Panc1 (cell line): ENCODE results near the gene ROBO2. TPM values are rescaled to one million over a fixed set of nuclear protein-coding genes. Genes with fewer than 3 reads are reported as not detected.

Experiments used
- ATAC-seq: fragments of 200-7000 bp; cut with Tn5 transposase; 2 replicates; pipeline ENCODE4 v1.9.1; 2020; ENCODE audit warnings: mild to moderate bottlenecking, moderate library complexity
- BruUV-seq: library from RNA; stranded (reverse); fragments of 400-500 nt; replicated peaks from 2 replicates; lab custom pipeline; 2021; lab: Mats Ljungman, UMichigan
- CTCF ChIA-PET: fragments of 300-600 bp; sonication (Branson Sonifier 250); formaldehyde crosslinking; loops from one replicate; lab custom pipeline; 2022; ENCODE audit warnings: antibody characterized with exemption; lab: Charles Lee
- POLR2A ChIA-PET: fragments of 300-600 bp; sonication (Branson Sonifier 250); formaldehyde crosslinking; loops from one replicate; lab custom pipeline; 2022; ENCODE audit warnings: antibody characterized with exemption; lab: Charles Lee
- DNase-seq: peaks from one replicate; pipeline ENCODE4 v3.0.0-alpha.2; 2010; ENCODE audit warnings: low read depth, low spot score
- H3K27ac ChIP-seq: 2 replicates; pipeline ENCODE4 v1.5.1; 2011; ENCODE audit warnings: mild to moderate bottlenecking, low read length, inconsistent platforms
- H3K27me3 ChIP-seq: fragments of 200-500 bp; sonication (Bioruptor generic); 2 replicates; pipeline ENCODE4 v1.6.0; 2014; ENCODE audit warnings: low read length, inconsistent platforms; ENCODE audit not compliant: control insufficient read depth, insufficient read depth
- H3K36me3 ChIP-seq: fragments of 200-500 bp; sonication (Bioruptor generic); 2 replicates; pipeline ENCODE4 v1.5.1; 2014; ENCODE audit warnings: inconsistent platforms, mild to moderate bottlenecking, low read length, moderate library complexity; ENCODE audit not compliant: control insufficient read depth, insufficient read depth
- H3K4me1 ChIP-seq: 2 replicates; pipeline ENCODE4 v1.5.1; 2011; ENCODE audit warnings: inconsistent platforms, mild to moderate bottlenecking, low read length, moderate library complexity; ENCODE audit not compliant: control insufficient read depth, insufficient read depth
- H3K4me3 ChIP-seq, 2 experiments: 2 replicates each; pipeline ENCODE4 v1.5.1; 2011 to 2012; ENCODE audit warnings: low read depth in 2 of 2, low read length in 2 of 2, mild to moderate bottlenecking in 2 of 2, inconsistent platforms in 1 of 2, moderate library complexity in 1 of 2
- H3K9me3 ChIP-seq: fragments of 200-500 bp; sonication (Bioruptor generic); 2 replicates; pipeline ENCODE4 v1.5.1; 2014; ENCODE audit warnings: low read depth, mild to moderate bottlenecking, inconsistent platforms, low read length, moderate library complexity; ENCODE audit not compliant: control insufficient read depth, insufficient read depth
- POLR2AphosphoS5 ChIP-seq: IDR thresholded peaks from 2 replicates; pipeline ENCODE4 v1.6.1; 2012; ENCODE audit warnings: mild to moderate bottlenecking, low read depth, low read length, moderate library complexity
- SIN3A ChIP-seq: IDR thresholded peaks from 2 replicates; pipeline ENCODE4 v1.6.1; 2012; ENCODE audit warnings: low read depth, mild to moderate bottlenecking, low read length, moderate library complexity, borderline replicate concordance; ENCODE audit not compliant: insufficient read depth
- TCF7L2 ChIP-seq: IDR thresholded peaks from 2 replicates; pipeline ENCODE4 v1.6.1; 2011; ENCODE audit warnings: mild to moderate bottlenecking, low read depth, low read length, inconsistent platforms
- in situ Hi-C: cut with HindIII; loops from 2 replicates; pipeline ENCODE4 v1.10.0; 2016; ENCODE audit warnings: low sequenced_read_pairs, low pct_unique_long_range_greater_than_20kb
- intact Hi-C: fragments of 100-400 bp; cut with micrococcal nuclease; formaldehyde crosslinking; loops from one replicate; pipeline ENCODE4 v1.10.0; 2022; ENCODE audit not compliant: unreplicated experiment
- total RNA-seq: library from RNA; stranded (reverse); gene quantifications from one replicate; pipeline ENCODE4 v1.2.1, GENCODE V29; 2021; ENCODE audit not compliant: unreplicated experiment
- TF ChIP-seq, protein P1 (sequence below), 2 experiments: IDR thresholded peaks; 2 replicates each; pipeline ENCODE4 v1.6.1; 2011 to 2012; ENCODE audit warnings: low read depth in 2 of 2, control low read depth in 1 of 2, low read length in 1 of 2, mild to moderate bottlenecking in 1 of 2, moderate library complexity in 1 of 2; ENCODE audit not compliant: insufficient read depth in 1 of 2
- TF ChIP-seq, protein P2 (sequence below): fragments of 450-650 bp; IDR thresholded peaks from 2 replicates; pipeline ENCODE4 v1.5.1; 2017; ENCODE audit warnings: mild to moderate bottlenecking

ROBO2 gene
- total RNA-seq, 1 experiment from 2014 or later: 1.3 TPM

DNA sequence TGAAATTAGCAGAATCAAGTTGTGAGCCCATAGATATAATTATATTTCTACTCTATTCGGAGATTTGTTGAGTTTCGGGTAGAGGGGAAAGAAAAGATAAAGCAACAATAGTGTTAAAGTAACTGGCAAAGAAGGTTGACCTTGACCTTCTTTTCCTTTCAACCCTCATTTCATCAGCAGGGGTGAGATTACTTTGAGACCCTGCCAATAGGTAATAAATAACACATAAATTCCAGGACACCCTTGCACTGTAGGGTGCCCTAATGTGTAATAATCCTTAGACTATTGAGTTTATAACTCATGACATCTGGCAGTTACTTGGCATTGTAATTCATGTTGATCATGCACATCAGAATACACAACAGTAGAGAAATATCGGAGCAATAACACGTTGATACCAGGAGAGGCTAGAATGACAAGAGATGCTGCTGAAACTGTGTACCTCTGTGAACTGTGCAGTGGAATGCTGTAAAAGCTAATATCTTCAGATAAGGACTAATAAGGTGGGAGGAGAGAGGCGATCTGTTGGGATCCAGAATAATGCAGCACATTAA is 426.7 kb downstream of the ROBO2 start:
- ATAC-seq (no peak), DNase-seq (no peak)
- no peak for TF ChIP-seq POLR2AphosphoS5
- no peak for TF ChIP-seq TCF7L2
- TF ChIP-seq, protein P1, sequence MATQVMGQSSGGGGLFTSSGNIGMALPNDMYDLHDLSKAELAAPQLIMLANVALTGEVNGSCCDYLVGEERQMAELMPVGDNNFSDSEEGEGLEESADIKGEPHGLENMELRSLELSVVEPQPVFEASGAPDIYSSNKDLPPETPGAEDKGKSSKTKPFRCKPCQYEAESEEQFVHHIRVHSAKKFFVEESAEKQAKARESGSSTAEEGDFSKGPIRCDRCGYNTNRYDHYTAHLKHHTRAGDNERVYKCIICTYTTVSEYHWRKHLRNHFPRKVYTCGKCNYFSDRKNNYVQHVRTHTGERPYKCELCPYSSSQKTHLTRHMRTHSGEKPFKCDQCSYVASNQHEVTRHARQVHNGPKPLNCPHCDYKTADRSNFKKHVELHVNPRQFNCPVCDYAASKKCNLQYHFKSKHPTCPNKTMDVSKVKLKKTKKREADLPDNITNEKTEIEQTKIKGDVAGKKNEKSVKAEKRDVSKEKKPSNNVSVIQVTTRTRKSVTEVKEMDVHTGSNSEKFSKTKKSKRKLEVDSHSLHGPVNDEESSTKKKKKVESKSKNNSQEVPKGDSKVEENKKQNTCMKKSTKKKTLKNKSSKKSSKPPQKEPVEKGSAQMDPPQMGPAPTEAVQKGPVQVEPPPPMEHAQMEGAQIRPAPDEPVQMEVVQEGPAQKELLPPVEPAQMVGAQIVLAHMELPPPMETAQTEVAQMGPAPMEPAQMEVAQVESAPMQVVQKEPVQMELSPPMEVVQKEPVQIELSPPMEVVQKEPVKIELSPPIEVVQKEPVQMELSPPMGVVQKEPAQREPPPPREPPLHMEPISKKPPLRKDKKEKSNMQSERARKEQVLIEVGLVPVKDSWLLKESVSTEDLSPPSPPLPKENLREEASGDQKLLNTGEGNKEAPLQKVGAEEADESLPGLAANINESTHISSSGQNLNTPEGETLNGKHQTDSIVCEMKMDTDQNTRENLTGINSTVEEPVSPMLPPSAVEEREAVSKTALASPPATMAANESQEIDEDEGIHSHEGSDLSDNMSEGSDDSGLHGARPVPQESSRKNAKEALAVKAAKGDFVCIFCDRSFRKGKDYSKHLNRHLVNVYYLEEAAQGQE (IDR thresholded peaks at IDR 0.05; ENCODE audit: insufficient read depth in 1 of 2, low read depth in 2 of 2, low read length in 1 of 2): no peak
- no peak for TF ChIP-seq SIN3A
- TF ChIP-seq, protein P2, sequence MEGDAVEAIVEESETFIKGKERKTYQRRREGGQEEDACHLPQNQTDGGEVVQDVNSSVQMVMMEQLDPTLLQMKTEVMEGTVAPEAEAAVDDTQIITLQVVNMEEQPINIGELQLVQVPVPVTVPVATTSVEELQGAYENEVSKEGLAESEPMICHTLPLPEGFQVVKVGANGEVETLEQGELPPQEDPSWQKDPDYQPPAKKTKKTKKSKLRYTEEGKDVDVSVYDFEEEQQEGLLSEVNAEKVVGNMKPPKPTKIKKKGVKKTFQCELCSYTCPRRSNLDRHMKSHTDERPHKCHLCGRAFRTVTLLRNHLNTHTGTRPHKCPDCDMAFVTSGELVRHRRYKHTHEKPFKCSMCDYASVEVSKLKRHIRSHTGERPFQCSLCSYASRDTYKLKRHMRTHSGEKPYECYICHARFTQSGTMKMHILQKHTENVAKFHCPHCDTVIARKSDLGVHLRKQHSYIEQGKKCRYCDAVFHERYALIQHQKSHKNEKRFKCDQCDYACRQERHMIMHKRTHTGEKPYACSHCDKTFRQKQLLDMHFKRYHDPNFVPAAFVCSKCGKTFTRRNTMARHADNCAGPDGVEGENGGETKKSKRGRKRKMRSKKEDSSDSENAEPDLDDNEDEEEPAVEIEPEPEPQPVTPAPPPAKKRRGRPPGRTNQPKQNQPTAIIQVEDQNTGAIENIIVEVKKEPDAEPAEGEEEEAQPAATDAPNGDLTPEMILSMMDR: no peak
- intact Hi-C loops: no loop called here
- in situ Hi-C loops: no loop called here
- Histone ChIP-seq H3K36me3 (no peaks in the 10 kb centered on the region), H3K27ac (no peak overlapping the region), H3K4me1 (no peaks in the 10 kb centered on the region), H3K9me3 (no peaks in the 10 kb centered on the region), H3K27me3 (no peaks in the 10 kb centered on the region), H3K4me3 (no peak overlapping the region)
- no TSS peak for BruUV-seq
- ChIA-PET POLR2A (no interaction called here), CTCF (no interaction called here)

GRCh38 chr3:77467702-77468625 is 428.1 kb downstream of the ROBO2 start:
- Histone ChIP-seq H3K36me3 (no peaks in the 10 kb centered on the region), H3K27ac (no peak overlapping the region), H3K4me1 (no peaks in the 10 kb centered on the region), H3K27me3 (no peaks in the 10 kb centered on the region), H3K4me3 (no peak overlapping the region), H3K9me3 (no peaks in the 10 kb centered on the region)
- BruUV-seq: no TSS peak
- no peak for DNase-seq
- ChIA-PET POLR2A (no interaction called here), CTCF (interaction anchor here (0.7 kb wide), 1 partner anchor 100 kb away, joined by 3 read pairs; no protein-coding TSS in a partner anchor)
- intact Hi-C loops: no loop called here
- in situ Hi-C loops: no loop called here
- no peak for ATAC-seq
- TF ChIP-seq, protein P2: no peak
- TF ChIP-seq SIN3A (no peak), POLR2AphosphoS5 (no peak), TCF7L2 (no peak)
- TF ChIP-seq, protein P1 (IDR thresholded peaks at IDR 0.05; ENCODE audit: insufficient read depth in 1 of 2, low read depth in 2 of 2, low read length in 1 of 2): no peak
